GM12878 (cell line): ENCODE results near the gene PDE6B. TPM values are rescaled to one million over a fixed set of nuclear protein-coding genes. Genes with fewer than 3 reads are reported as not detected.

Experiments
- ATAC-seq: fragments of 200-7000 bp; cut with Tn5 transposase; 3 replicates; pipeline ENCODE4 v1.9.1; 2020; ENCODE audit warnings: mild to moderate bottlenecking, moderate library complexity
- BruUV-seq: library from RNA; stranded (reverse); fragments of 400-500 nt; replicated peaks from 2 replicates; lab custom pipeline; 2021; lab: Mats Ljungman, UMichigan
- CTCF ChIA-PET: fragments of 300-600 bp; sonication (Branson Sonifier 250); formaldehyde crosslinking; extraction: SDS; loops from one replicate; lab custom pipeline; 2021; ENCODE audit warnings: inconsistent platforms; lab: Yijun Ruan, JAX
- POLR2A ChIA-PET: fragments of 350-600 bp; formaldehyde crosslinking; extraction: SDS; loops from one replicate; lab custom pipeline; 2021; ENCODE audit warnings: inconsistent platforms; lab: Charles Lee
- RAD21 ChIA-PET: fragments of 300-600 bp; sonication (Branson Sonifier 250); formaldehyde crosslinking; loops from one replicate; lab custom pipeline; 2023; ENCODE audit warnings: antibody characterized with exemption; ENCODE audit not compliant: unreplicated experiment; lab: Charles Lee
- SMC1A ChIA-PET: fragments of 300-600 bp; sonication (Branson Sonifier 250); formaldehyde crosslinking; loops from one replicate; lab custom pipeline; 2023; ENCODE audit not compliant: unreplicated experiment, uncharacterized antibody; lab: Charles Lee
- DNase-seq: peaks from one replicate; pipeline ENCODE4 v3.0.0-alpha.2; 2011; ENCODE audit warnings: low read depth, low spot score
- FAIRE-seq: peaks from 3 replicates; lab custom pipeline; 2011; peaks lifted over from hg19 to GRCh38; lab: Jason Lieb, UNC
- H2AFZ ChIP-seq: 2 replicates; pipeline ENCODE4 v1.6.0; 2011; ENCODE audit warnings: low read depth, low read length, control low read depth; ENCODE audit not compliant: control insufficient read depth
- H3K27ac ChIP-seq: 2 replicates; pipeline ENCODE4 v1.5.1; 2011; ENCODE audit warnings: control low read depth; ENCODE audit not compliant: control insufficient read depth, insufficient read depth
- H3K27me3 ChIP-seq, 2 experiments: replicated peaks in 1 of 2; 2 replicates each; pipeline versions ENCODE4 v1.6.0 to v1.6.1; 2011; ENCODE audit warnings: low read length in 1 of 2; ENCODE audit not compliant: control insufficient read depth in 2 of 2, insufficient read depth in 2 of 2
- H3K36me3 ChIP-seq, 2 experiments: 2 replicates each; pipeline ENCODE4 v1.5.1; 2011; ENCODE audit warnings: low read length in 1 of 2; ENCODE audit not compliant: control insufficient read depth in 2 of 2, insufficient read depth in 2 of 2
- H3K4me1 ChIP-seq: 2 replicates; pipeline ENCODE4 v1.6.1; 2011; ENCODE audit warnings: mild to moderate bottlenecking, low read length, moderate library complexity, mixed read lengths; ENCODE audit not compliant: control insufficient read depth, insufficient read depth
- H3K4me2 ChIP-seq: 2 replicates; pipeline ENCODE4 v1.6.0; 2011; ENCODE audit warnings: control low read depth; ENCODE audit not compliant: control insufficient read depth, insufficient read depth
- H3K4me3 ChIP-seq: fragments of 200-600 bp; sonication (generic); 2 replicates; pipeline ENCODE4 v1.5.1; 2016
- H3K79me2 ChIP-seq: 2 replicates; pipeline ENCODE4 v1.6.0; 2011; ENCODE audit warnings: low read length; ENCODE audit not compliant: control insufficient read depth, insufficient read depth
- H3K9ac ChIP-seq: 2 replicates; pipeline ENCODE4 v1.8.0; 2011; ENCODE audit warnings: low read length, control low read depth, mixed read lengths; ENCODE audit not compliant: control insufficient read depth, insufficient read depth
- H3K9me3 ChIP-seq: replicated peaks from 3 replicates; pipeline ENCODE4 v1.5.1; 2011; ENCODE audit warnings: mild to moderate bottlenecking, low read length; ENCODE audit not compliant: control insufficient read depth, insufficient read depth
- H4K20me1 ChIP-seq: 2 replicates; pipeline ENCODE4 v1.6.0; 2011; ENCODE audit not compliant: control insufficient read depth, insufficient read depth
- ETV6 ChIP-seq, 2 experiments: fragments of 450-650 bp in 1 of 2; IDR thresholded peaks in 1 of 2; conservative IDR thresholded peaks in 1 of 2; 2 replicates each; pipeline ENCODE4 v1.6.1; 2014; ENCODE audit warnings: antibody characterized with exemption in 1 of 2, borderline replicate concordance in 1 of 2, low read depth in 1 of 2, mild to moderate bottlenecking in 1 of 2, moderate library complexity in 1 of 2
- FOS ChIP-seq: IDR thresholded peaks from 3 replicates; pipeline ENCODE4 v1.6.1; 2011; ENCODE audit warnings: borderline replicate concordance; ENCODE audit not compliant: insufficient read length; ENCODE audit errors: extremely low read depth
- NR2F1 ChIP-seq: fragments of 450-650 bp; conservative IDR thresholded peaks from 2 replicates; pipeline ENCODE4 v1.6.1; 2017; ENCODE audit warnings: mild to moderate bottlenecking
- ZNF384 ChIP-seq: IDR thresholded peaks from 2 replicates; pipeline ENCODE4 v1.6.1; 2012; ENCODE audit warnings: low read depth, mild to moderate bottlenecking, low read length, improper control_type of control experiment, borderline replicate concordance
- WGBS: methylation state at CpG from one replicate; pipeline ENCODE4 v1.1.6; 2016; ENCODE audit warnings: low lambda C conversion rate; ENCODE audit not compliant: insufficient replicate concordance, insufficient coverage; ENCODE audit errors: missing lambda C conversion rate; 5-methylcytosine and 5-hydroxymethylcytosine counted together
- in situ Hi-C: fragments of 300-500 bp; cut with MboI; formaldehyde crosslinking; loops from 9 replicates; pipeline ENCODE4 v1.14.3; 2018; ENCODE audit warnings: mixed read lengths
- intact Hi-C: fragments of 100-400 bp; cut with micrococcal nuclease; formaldehyde crosslinking; loops from one replicate; pipeline ENCODE4 v1.14.2; 2022; ENCODE audit not compliant: unreplicated experiment
- polyA plus RNA-seq, 11 experiments: library from polyadenylated mRNA; depleted of rRNA in 4 of 11; unstranded in 6 of 11; stranded (reverse) in 5 of 11; fragments of >200 nt; fragmentation: Nextera tagmentation in 4 of 11; fragmentation: Illumina TruSeq in 1 of 11; extraction: Ambion mirVana in 4 of 11; extraction: Trizol in 1 of 11; gene quantifications; 1 replicate in 1 of 11; 2 replicates in 10 of 11; pipeline versions ENCODE4 v1.2.1 to v1.2.3, GENCODE V29; 2011 to 2016; ENCODE audit warnings: inconsistent platforms in 2 of 11, missing spikeins in 2 of 11, low read depth in 1 of 11
- total RNA-seq, 4 experiments: library from RNA; depleted of rRNA in 3 of 4; stranded (reverse); fragments of >200 nt in 3 of 4; fragmentation: Illumina TruSeq in 1 of 4; extraction: Trizol in 1 of 4; gene quantifications; 2 replicates each; pipeline versions ENCODE4 v1.2.1 to v1.2.3, GENCODE V29; 2013 to 2021
- TF ChIP-seq, protein P1 (sequence below): fragments of 450-650 bp; IDR thresholded peaks from 2 replicates; pipeline ENCODE4 v1.6.1; 2017; ENCODE audit warnings: low read depth, mild to moderate bottlenecking, moderate library complexity
- TF ChIP-seq, protein P2 (sequence below): IDR thresholded peaks from 2 replicates; pipeline ENCODE4 v1.6.1; 2012; ENCODE audit warnings: low read length, inconsistent platforms
- TF ChIP-seq, protein P3 (sequence below): fragments of 450-650 bp; conservative IDR thresholded peaks from 2 replicates; pipeline ENCODE4 v1.6.1; 2017; ENCODE audit warnings: mild to moderate bottlenecking, moderate library complexity
- TF ChIP-seq, protein P4 (sequence below): fragments of 450-650 bp; IDR thresholded peaks from 2 replicates; pipeline ENCODE4 v1.6.1; 2016; ENCODE audit warnings: mild to moderate bottlenecking, moderate library complexity, borderline replicate concordance

The PDE6B gene
- total and polyA plus RNA-seq, 10 of the 15 experiments (the other 5 are each of a cell fraction or from before 2014, with no cell fraction given): 2.6 to 6.4 (median 3.8) TPM

DNA sequence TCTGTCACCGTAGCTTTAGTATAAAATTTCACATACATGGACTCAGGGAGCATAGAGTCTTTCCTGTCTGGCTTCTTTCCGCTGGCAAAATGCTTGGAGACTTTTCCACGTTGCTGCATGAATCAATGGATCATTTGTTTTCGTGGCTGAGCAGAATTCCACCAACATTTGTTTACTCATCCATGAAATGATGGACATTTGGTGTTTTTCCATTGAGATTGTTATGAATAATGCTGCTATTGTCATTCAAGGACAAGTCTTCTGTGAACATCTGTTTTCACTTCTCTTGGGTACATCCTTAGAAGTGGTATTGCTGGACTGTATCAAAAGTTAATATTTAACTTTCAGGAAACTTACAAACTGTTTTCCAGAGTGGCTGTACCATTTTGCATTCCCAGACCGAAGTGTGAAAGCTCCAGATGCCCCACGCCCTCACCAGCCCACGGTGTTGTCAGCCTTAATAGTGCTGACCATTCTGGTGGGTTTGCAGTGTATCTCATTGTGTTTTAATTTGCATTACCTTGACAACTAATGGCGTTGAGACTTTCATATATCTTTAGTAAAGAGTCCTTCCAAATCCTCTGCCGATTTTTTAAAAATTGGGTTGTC lies 43.5 kb upstream of the PDE6B start:
- DNase-seq (no peak), FAIRE-seq (no peak), ATAC-seq (no peak)
- BruUV-seq: no TSS peak
- H3K27me3 ChIP-seq: no peaks in the 10 kb centered on the region; a peak in 1 of 4 replicates
- intact Hi-C loops (no loop called here), in situ Hi-C loops (no loop called here)
- no peaks in the 10 kb centered on the region for H3K4me1 ChIP-seq
- ChIA-PET SMC1A (no interaction called here), CTCF (no interaction called here), RAD21 (no interaction called here), POLR2A (no interaction called here)
- H3K36me3 ChIP-seq: no peaks in the 10 kb centered on the region
- no peak overlapping the region for H3K4me3 ChIP-seq
- H3K9ac ChIP-seq: no peak overlapping the region
- H3K79me2 ChIP-seq: no peaks in the 10 kb centered on the region
- TF ChIP-seq, protein P1, sequence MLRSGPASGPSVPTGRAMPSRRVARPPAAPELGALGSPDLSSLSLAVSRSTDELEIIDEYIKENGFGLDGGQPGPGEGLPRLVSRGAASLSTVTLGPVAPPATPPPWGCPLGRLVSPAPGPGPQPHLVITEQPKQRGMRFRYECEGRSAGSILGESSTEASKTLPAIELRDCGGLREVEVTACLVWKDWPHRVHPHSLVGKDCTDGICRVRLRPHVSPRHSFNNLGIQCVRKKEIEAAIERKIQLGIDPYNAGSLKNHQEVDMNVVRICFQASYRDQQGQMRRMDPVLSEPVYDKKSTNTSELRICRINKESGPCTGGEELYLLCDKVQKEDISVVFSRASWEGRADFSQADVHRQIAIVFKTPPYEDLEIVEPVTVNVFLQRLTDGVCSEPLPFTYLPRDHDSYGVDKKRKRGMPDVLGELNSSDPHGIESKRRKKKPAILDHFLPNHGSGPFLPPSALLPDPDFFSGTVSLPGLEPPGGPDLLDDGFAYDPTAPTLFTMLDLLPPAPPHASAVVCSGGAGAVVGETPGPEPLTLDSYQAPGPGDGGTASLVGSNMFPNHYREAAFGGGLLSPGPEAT: no peak
- no peak for TF ChIP-seq FOS
- TF ChIP-seq, protein P2, sequence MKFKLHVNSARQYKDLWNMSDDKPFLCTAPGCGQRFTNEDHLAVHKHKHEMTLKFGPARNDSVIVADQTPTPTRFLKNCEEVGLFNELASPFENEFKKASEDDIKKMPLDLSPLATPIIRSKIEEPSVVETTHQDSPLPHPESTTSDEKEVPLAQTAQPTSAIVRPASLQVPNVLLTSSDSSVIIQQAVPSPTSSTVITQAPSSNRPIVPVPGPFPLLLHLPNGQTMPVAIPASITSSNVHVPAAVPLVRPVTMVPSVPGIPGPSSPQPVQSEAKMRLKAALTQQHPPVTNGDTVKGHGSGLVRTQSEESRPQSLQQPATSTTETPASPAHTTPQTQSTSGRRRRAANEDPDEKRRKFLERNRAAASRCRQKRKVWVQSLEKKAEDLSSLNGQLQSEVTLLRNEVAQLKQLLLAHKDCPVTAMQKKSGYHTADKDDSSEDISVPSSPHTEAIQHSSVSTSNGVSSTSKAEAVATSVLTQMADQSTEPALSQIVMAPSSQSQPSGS: no peak
- TF ChIP-seq, protein P3, sequence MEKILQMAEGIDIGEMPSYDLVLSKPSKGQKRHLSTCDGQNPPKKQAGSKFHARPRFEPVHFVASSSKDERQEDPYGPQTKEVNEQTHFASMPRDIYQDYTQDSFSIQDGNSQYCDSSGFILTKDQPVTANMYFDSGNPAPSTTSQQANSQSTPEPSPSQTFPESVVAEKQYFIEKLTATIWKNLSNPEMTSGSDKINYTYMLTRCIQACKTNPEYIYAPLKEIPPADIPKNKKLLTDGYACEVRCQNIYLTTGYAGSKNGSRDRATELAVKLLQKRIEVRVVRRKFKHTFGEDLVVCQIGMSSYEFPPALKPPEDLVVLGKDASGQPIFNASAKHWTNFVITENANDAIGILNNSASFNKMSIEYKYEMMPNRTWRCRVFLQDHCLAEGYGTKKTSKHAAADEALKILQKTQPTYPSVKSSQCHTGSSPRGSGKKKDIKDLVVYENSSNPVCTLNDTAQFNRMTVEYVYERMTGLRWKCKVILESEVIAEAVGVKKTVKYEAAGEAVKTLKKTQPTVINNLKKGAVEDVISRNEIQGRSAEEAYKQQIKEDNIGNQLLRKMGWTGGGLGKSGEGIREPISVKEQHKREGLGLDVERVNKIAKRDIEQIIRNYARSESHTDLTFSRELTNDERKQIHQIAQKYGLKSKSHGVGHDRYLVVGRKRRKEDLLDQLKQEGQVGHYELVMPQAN: no peak
- TF ChIP-seq ZNF384: no peak
- TF ChIP-seq, protein P4, sequence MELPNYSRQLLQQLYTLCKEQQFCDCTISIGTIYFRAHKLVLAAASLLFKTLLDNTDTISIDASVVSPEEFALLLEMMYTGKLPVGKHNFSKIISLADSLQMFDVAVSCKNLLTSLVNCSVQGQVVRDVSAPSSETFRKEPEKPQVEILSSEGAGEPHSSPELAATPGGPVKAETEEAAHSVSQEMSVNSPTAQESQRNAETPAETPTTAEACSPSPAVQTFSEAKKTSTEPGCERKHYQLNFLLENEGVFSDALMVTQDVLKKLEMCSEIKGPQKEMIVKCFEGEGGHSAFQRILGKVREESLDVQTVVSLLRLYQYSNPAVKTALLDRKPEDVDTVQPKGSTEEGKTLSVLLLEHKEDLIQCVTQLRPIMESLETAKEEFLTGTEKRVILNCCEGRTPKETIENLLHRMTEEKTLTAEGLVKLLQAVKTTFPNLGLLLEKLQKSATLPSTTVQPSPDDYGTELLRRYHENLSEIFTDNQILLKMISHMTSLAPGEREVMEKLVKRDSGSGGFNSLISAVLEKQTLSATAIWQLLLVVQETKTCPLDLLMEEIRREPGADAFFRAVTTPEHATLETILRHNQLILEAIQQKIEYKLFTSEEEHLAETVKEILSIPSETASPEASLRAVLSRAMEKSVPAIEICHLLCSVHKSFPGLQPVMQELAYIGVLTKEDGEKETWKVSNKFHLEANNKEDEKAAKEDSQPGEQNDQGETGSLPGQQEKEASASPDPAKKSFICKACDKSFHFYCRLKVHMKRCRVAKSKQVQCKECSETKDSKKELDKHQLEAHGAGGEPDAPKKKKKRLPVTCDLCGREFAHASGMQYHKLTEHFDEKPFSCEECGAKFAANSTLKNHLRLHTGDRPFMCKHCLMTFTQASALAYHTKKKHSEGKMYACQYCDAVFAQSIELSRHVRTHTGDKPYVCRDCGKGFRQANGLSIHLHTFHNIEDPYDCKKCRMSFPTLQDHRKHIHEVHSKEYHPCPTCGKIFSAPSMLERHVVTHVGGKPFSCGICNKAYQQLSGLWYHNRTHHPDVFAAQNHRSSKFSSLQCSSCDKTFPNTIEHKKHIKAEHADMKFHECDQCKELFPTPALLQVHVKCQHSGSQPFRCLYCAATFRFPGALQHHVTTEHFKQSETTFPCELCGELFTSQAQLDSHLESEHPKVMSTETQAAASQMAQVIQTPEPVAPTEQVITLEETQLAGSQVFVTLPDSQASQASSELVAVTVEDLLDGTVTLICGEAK: no peak
- TF ChIP-seq NR2F1: no peak
- TF ChIP-seq ETV6 (conservative IDR thresholded peaks at IDR 0.05 in 1 of 2, IDR thresholded peaks at IDR 0.05 in 1 of 2; ENCODE audit: borderline replicate concordance in 1 of 2, low read depth in 1 of 2): no peak
- no peak overlapping the region for H3K27ac ChIP-seq
- no peak overlapping the region for H2AFZ ChIP-seq
- H4K20me1 ChIP-seq: no peaks in the 10 kb centered on the region
- peaks cover 3% of the 10 kb centered on the region; the same call in 1 of the 3 replicates for H3K9me3 ChIP-seq
- 12% methylated on average over 9 of the region's 9 CpGs for whole genome bisulfite sequencing
- H3K4me2 ChIP-seq: no peak overlapping the region
